Measurements from ENCODE around the gene TMEFF2.
A peak's percentile ranks its signal among the peaks of the same experiment; 100 is the strongest.
"Not testable (repeated sequence)": the region's sequence is repeated elsewhere in the genome, so short reads cannot be mapped to it uniquely, and the experiment has no call there.

TMEFF2 gene

GRCh38 chr2:192148620-192149321 is 46.0 kb downstream of the TMEFF2 start:
- DNase-seq (ENCODE audit: insufficient read length) (no peak), FAIRE-seq (no peak)
- TF ChIP-seq POLR2AphosphoS5 (IDR thresholded peaks at IDR 0.05; ENCODE audit: low read depth, low read length), result no peak
- TF ChIP-seq TAF1 (IDR thresholded peaks at IDR 0.05; ENCODE audit: borderline replicate concordance, low read depth, low read length), result no peak
- TF ChIP-seq POLR2A (IDR thresholded peaks at IDR 0.05; ENCODE audit: low read depth, low read length), result no peak

- no peak for FAIRE-seq
These were observed 46.5 kb downstream of the TMEFF2 start for GRCh38 chr2:192148241-192148619.

GRCh38 chr2:192146069-192147015 is 48.4 kb downstream of the TMEFF2 start:
- no peak for FAIRE-seq
- no peak for DNase-seq (ENCODE audit: insufficient read length)
- TF ChIP-seq TAF1 (IDR thresholded peaks at IDR 0.05; ENCODE audit: borderline replicate concordance, low read depth, low read length) (no peak), POLR2AphosphoS5 (IDR thresholded peaks at IDR 0.05; ENCODE audit: low read depth, low read length) (no peak), POLR2A (IDR thresholded peaks at IDR 0.05; ENCODE audit: low read depth, low read length) (no peak)

More at GRCh38 chr2:192148241-192148619, 46.5 kb downstream of the TMEFF2 start:
- TF ChIP-seq POLR2A (IDR thresholded peaks at IDR 0.05; ENCODE audit: low read depth, low read length) (no peak), TAF1 (IDR thresholded peaks at IDR 0.05; ENCODE audit: borderline replicate concordance, low read depth, low read length) (no peak), POLR2AphosphoS5 (IDR thresholded peaks at IDR 0.05; ENCODE audit: low read depth, low read length) (no peak)
- DNase-seq (ENCODE audit: insufficient read length), result no peak

DNA sequence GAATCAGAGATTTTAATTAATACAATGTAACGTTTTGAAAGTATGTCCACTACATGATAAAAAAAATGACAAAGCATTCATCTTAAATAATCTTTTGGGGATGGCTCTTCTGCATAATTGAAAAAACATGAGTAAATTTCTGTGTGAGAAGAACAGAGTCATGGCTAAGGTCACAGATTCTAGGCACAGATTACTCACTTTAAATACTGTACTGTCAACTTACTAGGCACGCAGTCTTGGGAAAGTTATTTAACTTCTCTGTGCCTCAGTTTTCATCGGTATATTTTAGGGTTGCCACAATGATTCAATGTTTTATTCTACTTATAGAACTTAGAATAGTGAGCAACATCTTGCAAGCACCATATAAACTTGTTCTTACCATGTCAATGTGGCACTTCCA is 49.2 kb downstream of the TMEFF2 start:
- TF ChIP-seq POLR2A (IDR thresholded peaks at IDR 0.05; ENCODE audit: low read depth, low read length) (no peak), TAF1 (IDR thresholded peaks at IDR 0.05; ENCODE audit: borderline replicate concordance, low read depth, low read length) (no peak), POLR2AphosphoS5 (IDR thresholded peaks at IDR 0.05; ENCODE audit: low read depth, low read length) (no peak)
- no peak for DNase-seq (ENCODE audit: insufficient read length)
- peak; percentile 77 for FAIRE-seq

DNA sequence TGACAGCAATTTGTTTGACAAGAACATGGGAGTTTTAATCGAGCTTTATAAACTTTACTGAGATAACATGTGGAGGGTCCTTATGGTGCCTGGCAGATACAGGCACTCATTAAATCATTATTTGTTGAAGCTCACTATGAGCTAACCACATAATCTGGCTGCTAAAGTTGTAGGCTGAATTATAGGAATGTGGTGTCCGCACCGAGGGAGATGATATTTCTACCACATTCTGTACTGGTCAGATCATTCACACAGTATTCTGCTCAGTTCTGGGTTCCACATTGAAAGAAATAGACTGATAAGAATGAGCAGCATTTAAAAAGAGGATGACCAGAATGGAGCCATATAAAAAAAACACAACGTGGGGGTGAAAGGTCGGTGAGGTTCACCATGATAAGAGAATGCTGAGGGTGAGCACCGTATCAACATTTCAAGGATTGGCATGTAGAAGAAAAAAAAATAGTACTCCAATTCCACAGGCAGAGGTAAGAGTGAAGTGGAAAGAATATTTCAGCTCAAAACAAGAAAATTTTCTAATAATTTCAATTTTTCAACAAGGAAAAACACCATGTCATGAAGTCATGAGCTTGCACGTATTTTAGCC is 54.4 kb downstream of the TMEFF2 start:
- DNase-seq (ENCODE audit: insufficient read length), result no peak
- no peak for TF ChIP-seq POLR2A (IDR thresholded peaks at IDR 0.05; ENCODE audit: low read depth, low read length)
- no peak for TF ChIP-seq TAF1 (IDR thresholded peaks at IDR 0.05; ENCODE audit: borderline replicate concordance, low read depth, low read length)
- no peak for TF ChIP-seq POLR2AphosphoS5 (IDR thresholded peaks at IDR 0.05; ENCODE audit: low read depth, low read length)
- FAIRE-seq, result no peak

DNA sequence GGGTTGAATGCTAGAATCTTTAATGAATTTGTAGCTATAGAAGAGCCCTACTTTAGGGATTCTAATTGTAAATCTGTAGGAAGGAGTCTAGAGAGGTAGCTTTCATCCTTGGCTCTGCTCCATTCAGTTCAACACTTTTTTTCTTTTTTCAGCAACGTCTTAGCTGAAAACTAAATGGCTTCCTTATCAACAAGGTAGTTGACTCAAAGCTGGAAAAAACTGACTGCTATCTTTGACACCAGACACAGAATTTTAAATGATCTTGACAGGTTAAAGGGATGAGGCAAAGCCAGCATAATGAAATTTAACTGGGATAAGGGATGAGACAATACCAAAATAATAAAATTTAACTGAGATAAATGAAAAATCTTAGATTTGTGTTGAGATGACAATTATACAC is 54.9 kb downstream of the TMEFF2 start:
- FAIRE-seq, result no peak
- DNase-seq (ENCODE audit: insufficient read length), result no peak

DNA sequence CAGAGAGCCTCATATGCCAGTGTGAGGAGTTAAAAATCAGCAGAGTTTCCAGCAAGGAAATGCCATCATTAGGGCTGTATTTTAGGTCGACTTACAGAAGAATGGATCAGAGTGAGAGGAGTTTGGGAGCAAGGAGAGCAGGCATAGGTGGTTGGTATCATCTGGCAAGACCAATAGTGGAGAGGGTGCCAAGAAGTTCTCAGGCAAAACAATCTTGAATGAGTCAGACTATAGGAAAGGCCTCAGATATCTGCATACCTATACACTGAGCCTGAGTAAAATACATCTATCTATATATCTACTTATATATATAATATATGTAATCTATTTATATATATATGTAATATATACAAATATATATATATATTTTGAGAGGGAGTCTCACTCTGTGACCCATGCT is 57.3 kb downstream of the TMEFF2 start:
- DNase-seq (ENCODE audit: insufficient read length), result no peak
- TF ChIP-seq TAF1 (IDR thresholded peaks at IDR 0.05; ENCODE audit: borderline replicate concordance, low read depth, low read length) (no peak), POLR2AphosphoS5 (IDR thresholded peaks at IDR 0.05; ENCODE audit: low read depth, low read length) (no peak), POLR2A (IDR thresholded peaks at IDR 0.05; ENCODE audit: low read depth, low read length) (no peak)
- no peak for FAIRE-seq

More for the DNA sequence above, 54.9 kb downstream of the TMEFF2 start:
- TF ChIP-seq POLR2A (IDR thresholded peaks at IDR 0.05; ENCODE audit: low read depth, low read length), result no peak
- TF ChIP-seq TAF1 (IDR thresholded peaks at IDR 0.05; ENCODE audit: borderline replicate concordance, low read depth, low read length), result no peak
- no peak for TF ChIP-seq POLR2AphosphoS5 (IDR thresholded peaks at IDR 0.05; ENCODE audit: low read depth, low read length)

DNA sequence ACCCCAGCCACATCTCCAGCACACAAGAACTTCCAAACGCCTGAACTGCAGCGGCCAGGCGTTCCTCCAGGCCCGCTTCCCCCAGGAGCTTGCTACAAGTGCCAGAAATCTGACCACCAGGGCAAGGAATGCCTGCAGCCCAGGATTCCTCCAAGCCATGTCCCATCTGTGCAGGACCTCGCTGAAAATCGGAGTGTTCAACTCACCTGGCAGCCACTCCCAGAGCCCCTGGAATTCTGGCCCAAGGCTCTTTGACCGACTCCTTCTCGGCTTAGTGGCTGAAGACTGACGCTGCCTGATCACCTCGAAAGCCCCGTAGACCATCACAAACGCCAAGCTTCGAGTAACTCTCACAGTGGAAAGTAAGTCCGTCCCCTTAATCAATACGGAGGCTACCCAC is 62.1 kb downstream of the TMEFF2 start:
- DNase-seq (ENCODE audit: insufficient read length); FAIRE-seq: not testable (repeated sequence)

- DNase-seq (ENCODE audit: insufficient read length); FAIRE-seq: not testable (repeated sequence)
These were observed 64.4 kb downstream of the TMEFF2 start for GRCh38 chr2:192130312-192130711.

DNA sequence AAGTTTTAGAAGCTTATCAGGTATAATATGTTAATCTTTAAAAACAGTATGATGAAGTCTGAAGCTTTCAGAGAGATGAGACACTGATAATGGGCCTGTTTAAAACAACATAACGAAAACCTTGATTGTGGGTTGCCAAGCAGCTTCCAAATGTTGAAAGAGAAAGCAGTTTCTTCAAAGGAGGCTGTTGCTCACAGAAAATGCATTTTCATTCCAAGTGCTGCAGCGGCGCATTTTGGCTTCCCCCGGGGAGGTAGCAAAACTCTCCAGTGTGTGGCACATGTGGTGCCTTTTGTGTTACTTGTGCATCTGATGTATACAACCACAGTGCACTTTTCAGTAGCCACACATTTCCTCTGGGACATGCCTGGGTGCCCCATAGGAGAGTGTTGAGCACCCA is 66.1 kb downstream of the TMEFF2 start:
- TF ChIP-seq TAF1 (IDR thresholded peaks at IDR 0.05; ENCODE audit: borderline replicate concordance, low read depth, low read length), result no peak
- no peak for TF ChIP-seq POLR2AphosphoS5 (IDR thresholded peaks at IDR 0.05; ENCODE audit: low read depth, low read length)
- no peak for TF ChIP-seq POLR2A (IDR thresholded peaks at IDR 0.05; ENCODE audit: low read depth, low read length)
- DNase-seq (ENCODE audit: insufficient read length), result no peak
- no peak for FAIRE-seq

GRCh38 chr2:192127434-192127833 is 67.3 kb downstream of the TMEFF2 start:
- FAIRE-seq (no peak), DNase-seq (ENCODE audit: insufficient read length) (no peak)
- TF ChIP-seq POLR2A (IDR thresholded peaks at IDR 0.05; ENCODE audit: low read depth, low read length), result no peak
- TF ChIP-seq TAF1 (IDR thresholded peaks at IDR 0.05; ENCODE audit: borderline replicate concordance, low read depth, low read length), result no peak
- no peak for TF ChIP-seq POLR2AphosphoS5 (IDR thresholded peaks at IDR 0.05; ENCODE audit: low read depth, low read length)

DNA sequence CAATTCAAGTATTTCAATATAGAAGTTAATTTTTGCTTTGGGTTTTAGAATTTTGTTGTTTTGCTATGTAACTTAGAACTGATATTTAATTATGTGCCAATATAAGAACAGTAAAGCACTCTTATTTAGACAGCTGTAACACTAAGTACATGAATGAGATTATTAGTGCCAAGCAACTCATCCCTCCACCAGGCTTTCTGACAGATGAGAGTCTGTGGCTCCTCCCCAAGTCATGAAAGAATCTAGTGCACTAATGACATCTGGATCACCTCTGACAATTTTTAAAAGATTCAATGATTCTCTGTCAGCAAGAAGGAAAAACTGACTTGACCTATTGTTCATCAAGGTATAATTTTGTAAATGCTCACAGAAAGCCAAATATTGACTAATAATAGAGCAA is 67.8 kb downstream of the TMEFF2 start:
- no peak for TF ChIP-seq POLR2A (IDR thresholded peaks at IDR 0.05; ENCODE audit: low read depth, low read length)
- TF ChIP-seq TAF1 (IDR thresholded peaks at IDR 0.05; ENCODE audit: borderline replicate concordance, low read depth, low read length), result no peak
- TF ChIP-seq POLR2AphosphoS5 (IDR thresholded peaks at IDR 0.05; ENCODE audit: low read depth, low read length), result no peak
- FAIRE-seq, result no peak
- DNase-seq (ENCODE audit: insufficient read length), result no peak
